Activated CD4-positive, CD25-positive, alpha-beta regulatory T cell treated with anti-CD3 and anti-CD28 coated beads, Interleukin-2, amount 50 U/mL, for 72 hours (primary cell): ENCODE measurements around the gene LRRTM4.
"Not testable (repeated sequence)": the region's sequence is repeated elsewhere in the genome, so short reads cannot be mapped to it uniquely, and the experiment has no call there.

Experiments
- DNase-seq: peaks from one replicate; pipeline ENCODE4 v3.0.0; 2021

The LRRTM4 gene

DNA sequence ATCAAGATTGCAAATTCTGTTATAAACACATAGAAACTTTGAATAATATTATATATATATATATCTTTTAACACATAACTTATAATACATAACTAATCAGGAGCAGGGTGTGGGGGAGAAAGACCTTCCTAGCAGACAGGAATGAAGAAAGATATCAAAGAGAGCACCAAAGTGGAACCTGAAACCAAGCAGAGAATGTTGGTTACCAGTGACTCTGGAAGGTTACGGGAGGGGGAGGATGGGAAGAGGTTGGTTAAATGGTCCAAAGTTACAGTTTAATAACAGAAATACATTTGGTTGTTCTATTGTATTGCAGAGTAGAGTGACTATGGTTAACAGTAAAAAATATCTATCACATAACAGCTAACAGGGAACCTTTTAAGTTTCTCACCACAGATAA is 366.7 kb downstream of the LRRTM4 start:
- no peak for DNase-seq

DNA sequence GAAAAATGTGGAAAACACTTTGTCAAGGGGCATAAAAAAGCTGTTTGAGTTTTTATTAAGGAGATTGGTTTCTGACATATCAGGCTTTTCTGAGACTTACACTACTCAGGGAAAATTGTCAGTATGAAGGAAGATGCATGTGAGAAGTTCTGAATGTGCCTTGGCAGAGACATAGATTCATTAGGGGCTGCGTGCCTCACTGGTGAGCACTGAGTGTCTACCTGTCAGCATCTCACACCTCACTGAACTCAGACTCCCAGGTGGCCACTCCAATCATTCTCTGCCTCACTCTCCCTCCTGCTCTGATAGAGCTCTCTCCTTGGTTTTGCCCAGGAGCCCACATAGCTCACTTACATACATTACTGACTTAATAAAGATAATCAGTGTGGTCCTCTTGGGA is 372.6 kb downstream of the LRRTM4 start:
- DNase-seq, result no peak

DNA sequence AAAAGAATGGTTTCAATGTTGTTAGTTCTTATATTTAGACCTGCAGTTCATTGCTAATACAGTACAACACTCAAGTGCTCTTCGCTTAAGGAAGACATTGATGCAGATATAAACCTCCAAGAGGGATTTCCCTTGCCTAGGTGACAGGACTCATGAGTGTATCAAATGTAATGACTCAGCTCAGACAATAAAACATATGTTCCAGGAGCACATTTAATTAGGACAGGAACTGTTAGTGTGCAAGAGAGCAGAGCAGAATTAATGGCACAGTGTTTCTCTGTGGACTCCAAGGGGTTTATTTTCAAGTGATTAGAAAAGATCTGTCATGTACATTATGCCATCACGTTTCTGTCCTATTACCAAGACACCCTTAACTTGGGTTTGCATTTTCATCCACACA is 375.0 kb downstream of the LRRTM4 start:
- DNase-seq, result no peak

DNA sequence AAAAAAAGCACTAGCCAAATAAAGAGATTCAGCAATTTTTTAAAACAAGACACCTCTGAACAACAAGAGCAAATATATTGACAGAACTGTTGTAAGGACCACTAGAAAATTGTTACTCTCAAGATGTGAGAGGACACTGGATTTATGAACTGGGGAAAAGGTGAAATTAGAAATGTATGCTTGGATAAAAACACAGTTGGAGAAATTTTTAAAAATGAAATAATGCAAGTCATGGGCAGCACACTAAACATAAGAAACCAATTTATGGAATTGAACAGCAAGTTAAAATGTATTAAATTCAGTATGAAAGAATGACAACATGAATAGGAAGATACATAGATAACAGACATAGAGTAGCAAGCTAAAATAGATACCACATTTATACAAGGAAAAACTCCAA is 377.4 kb downstream of the LRRTM4 start:
- no peak for DNase-seq

DNA sequence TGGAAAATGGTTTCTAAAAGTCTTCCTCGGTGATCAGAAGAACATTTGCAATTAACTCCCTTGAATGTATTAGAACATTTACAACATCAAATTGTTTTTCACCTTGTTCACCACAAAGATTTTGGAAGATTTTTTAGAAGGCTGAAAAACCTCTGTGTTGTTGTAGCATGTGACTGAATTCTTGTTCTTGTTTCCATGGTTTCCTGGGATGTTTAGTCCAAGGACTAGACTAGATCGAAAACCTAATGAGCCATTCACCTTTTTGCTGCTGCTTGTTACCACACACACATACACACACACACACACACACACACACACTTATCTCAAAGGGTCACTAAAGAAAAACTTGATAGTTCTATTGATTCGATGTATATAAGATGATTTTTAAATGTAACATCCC is 380.0 kb downstream of the LRRTM4 start:
- DNase-seq, result no peak

DNA sequence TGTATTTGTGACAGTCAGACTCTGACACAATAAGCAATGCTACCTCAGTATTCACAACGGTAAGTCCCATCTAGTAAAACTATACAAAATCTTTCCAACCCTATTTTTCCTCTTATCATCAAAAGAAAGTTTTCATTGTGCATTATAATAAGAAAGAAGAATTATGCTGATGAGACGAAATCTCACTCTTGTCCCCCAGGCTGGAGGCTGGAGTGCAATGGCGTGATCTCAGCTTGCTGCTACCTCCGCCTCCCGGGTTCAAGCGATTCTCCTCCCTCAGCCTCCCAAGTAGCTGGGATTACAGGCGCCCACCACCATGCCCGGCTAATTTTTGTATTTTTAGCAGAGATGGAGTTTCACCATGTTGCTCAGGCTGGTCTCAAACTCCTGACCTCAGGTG is 393.7 kb downstream of the LRRTM4 start:
- DNase-seq, result not testable (repeated sequence)

DNA sequence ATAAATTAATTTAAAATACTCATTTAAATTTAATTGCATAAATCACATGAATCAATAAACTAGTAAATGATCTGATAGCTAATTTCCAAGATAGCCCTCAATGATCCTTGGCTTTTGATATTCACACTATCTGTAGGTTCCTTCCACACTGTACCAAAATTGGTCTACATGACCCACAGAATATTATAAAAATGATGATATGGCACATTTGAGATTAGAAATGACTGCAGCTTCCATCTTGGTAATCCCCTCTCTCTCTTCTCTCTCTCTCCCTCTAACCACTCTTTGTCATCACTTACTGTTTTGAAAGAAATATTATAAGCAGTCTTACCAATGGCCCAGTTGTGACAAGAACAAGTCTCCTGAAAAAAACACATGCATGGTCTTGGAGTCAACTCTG is 394.8 kb downstream of the LRRTM4 start:
- no peak for DNase-seq

DNA sequence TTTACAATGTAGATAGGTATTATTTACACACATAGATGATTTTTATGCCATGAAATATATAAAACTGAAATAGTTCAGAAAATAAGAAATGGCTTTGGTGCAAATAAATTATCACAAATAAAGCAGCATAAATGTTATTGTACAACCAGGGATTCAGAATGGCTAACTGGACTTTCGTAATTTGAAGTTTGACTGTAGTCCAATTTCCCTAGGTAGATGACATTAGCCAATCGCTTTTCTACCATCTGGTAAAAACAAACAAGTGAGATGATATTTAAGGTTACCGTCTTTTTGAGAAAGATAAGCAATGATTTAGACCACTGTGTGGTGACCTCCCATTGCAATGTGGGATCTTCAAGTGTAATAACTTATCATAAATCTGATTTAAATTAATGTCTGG is 400.7 kb downstream of the LRRTM4 start:
- no peak for DNase-seq

DNA sequence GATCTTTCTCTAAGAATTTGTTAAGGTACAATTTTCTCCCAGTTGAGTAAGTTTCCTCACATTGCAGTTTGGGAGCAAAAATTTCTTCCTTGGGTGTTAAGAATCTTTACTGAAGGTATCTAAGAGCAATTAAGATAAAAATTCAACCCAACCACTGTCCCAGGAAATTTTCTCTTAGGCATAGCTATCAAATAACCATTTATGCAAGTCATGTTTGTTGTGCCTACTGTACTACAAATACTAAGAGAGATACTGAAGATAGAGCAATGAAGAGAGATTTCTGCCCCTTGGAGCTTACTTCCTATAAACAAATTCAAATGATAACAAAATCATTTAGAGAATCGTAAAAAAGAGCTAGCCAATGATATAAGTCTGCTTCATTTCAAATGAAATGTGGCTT is 402.8 kb downstream of the LRRTM4 start:
- DNase-seq, result no peak

DNA sequence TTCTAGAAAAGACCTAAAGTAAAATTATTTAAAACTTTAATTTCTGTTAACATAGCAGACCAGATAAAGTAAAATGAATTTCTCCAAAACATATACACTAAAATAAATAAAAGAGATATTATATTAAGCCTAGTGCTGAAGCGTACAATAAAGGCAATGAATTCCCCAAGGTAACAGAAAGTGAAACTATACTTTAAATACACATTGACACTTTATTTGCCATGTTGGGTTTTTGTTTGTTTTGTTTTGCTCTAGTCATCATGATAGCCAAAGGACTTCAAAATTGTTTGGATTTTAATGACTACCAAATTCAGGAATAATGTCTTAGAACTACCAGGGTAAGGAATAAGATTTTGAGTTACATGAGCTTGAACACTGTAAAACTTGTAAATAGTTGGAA is 413.3 kb downstream of the LRRTM4 start:
- DNase-seq, result no peak

DNA sequence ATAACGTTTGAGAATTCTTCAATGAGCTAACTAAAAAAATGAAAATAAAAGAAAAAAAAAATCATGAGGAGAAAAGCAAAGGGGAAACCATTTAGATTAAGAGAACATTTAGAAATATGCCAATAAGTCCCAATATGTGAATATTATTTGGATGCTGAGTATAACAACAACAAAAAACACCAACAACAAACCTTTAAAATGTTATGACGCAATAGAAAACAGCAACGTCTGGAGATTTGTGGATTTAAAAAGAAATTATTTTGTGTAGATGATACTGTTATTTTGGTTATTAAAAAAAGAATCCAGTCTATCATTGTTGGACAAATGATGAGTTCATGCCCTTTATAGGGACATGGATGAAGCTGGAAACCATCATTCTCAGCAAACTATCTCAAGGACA is 417.2 kb downstream of the LRRTM4 start:
- DNase-seq, result no peak

DNA sequence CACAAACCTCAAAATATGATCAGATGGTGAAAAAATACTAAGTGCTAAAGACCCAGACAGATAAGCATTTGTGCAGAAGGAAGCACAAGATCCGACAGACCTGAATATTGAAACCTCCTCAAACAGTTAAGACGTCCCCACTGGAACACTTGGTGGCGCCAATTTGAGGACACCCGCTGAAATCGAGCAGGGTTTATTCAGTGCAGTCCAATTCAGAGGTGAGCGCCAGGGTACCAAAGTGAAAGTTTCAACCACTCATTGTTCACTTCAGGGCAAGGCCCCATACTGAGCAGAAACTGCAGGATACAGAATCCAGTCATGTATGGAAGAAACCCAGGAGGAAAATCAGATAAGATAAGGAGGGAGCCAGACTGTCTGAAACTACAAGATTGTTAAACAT is 417.6 kb downstream of the LRRTM4 start:
- DNase-seq, result no peak

DNA sequence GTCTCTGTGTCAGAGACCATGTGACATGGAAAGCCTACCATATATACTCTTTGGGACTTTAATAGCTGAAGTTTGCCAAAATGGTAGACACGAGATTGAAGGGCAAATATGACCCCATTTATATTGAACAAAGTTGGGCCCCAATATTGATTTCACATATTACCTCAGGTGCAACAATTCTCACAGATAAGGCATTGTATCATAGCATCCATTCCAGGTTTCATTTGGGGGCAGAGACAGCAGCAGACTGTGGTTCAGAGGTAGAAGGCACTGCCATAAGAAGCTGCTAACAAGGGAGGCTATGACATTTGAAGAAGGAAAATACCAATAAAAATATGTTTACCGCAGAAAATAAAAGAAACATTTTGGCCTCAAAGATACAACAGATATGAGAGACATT is 419.2 kb downstream of the LRRTM4 start:
- DNase-seq, result no peak

DNA sequence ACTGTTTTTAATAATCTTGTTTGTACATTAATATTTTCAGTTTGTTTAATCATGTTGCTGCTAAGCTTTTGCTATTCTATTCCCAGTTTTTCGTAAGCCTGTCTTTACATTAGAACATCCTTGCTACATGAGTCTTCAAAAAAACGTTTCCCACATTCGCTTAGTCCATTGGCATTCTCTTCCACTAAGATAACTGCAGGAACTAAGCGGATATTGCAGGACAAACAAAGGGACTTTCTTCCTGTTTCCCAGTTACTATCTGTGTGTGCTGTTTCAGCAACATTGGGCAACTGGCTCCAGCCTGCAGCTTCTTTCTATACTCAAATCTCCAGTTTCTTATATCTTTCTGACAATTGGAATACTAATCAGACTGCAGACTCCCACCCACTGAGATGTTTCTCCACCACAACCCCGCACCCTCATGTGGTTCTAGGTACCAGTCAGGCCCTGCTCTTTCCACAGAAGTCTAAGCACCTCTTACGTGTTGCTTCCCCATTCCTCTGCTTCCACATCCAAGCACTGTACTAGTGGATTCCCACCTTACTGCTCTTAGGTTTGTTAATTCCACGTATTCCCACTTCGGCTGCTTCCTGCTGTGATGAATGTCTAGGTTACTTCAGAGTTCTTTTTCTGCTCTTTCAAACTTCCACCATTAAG is 420.3 kb downstream of the LRRTM4 start:
- DNase-seq, result no peak

DNA sequence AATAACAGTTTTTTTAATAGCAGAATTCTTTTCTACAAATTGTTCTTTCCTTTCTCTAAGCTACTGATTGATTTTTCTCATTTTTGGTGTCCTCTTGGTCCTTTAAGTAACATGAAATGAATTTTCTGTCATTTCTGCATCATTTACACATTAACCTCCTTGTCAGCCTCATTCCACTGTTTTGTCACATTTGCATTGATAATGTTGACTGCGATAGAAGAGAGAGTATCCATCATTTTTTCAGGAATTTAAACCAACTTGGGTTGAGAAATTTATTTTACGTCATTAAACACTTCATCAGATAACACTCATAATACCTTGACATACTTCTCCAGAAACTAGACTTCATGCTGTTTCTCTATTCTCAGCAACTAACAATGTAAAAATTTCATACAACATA is 422.2 kb downstream of the LRRTM4 start:
- no peak for DNase-seq

DNA sequence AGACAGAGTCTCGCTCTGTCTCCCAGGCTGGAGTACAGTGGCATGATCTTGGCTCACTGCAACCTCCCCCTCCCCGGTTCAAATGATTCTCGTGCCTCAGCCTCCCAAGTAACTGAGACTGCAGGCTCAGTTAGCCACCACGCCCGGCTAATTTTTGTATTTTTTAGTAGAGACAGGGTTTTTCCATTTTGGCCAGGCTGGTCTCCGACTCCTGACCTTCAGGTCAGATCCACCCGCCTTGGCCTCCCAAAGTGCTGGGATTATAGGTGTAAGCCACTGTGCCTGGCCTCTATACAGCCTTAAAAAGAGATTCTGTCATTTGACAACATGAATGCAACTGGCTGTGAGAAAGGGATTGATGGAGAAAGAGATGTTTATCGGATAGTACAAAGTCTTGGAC is 426.7 kb downstream of the LRRTM4 start:
- not testable (repeated sequence) for DNase-seq

DNA sequence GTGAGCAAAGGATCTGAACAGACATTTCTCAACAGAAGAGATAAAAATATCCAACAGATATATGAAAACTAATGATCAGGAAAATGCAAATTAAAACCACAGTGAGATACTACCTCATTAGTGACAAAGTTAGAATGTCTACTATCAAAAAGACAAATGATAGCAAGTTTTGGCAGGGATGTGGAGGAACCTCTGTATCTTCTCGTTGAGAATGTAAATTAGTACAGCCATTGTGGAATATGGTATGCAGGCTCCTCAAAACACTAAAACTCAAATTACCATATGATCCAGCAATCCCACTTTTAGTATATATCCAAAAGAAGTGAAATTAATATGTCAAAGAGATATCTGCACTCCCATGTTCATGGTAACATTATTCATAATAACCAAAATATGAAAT is 427.1 kb downstream of the LRRTM4 start:
- no peak for DNase-seq

DNA sequence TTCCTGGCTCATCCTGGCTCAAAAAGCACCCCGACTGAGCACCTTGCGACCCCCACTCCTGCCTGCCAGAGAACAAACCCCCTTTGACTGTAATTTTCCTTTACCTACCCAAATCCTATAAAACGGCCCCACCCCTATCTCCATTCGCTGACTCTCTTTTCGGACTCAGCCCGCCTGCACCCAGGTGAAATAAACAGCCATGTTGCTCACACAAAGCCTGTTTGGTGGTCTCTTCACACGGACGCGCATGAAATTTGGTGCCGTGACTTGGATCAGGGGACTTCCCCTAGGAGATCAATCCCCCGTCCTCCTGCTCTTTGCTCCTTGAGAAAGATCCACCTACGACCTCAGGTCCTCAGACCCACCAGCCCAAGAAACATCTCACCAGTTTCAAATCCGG is 433.8 kb downstream of the LRRTM4 start:
- DNase-seq, result not testable (repeated sequence)

DNA sequence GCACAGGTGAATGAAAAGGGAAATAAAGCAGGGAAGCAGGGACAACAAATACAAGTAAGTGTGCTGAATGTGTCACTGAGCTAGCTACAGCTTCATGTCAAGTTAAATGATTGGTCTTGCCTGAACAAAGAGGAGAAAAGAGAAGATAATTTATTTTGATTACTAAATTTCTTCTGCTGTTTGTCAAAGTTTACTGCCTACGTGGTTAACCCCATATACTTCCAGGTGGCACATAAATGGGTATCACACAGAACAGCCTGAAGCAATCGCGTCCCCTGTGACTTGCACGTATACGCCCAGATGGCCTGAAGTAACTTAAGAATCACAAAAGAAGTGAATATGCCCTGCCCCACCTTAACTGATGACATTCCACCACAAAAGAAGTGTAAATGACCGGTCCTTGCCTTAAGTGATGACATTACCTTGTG is 434.2 kb downstream of the LRRTM4 start:
- DNase-seq, result no peak

DNA sequence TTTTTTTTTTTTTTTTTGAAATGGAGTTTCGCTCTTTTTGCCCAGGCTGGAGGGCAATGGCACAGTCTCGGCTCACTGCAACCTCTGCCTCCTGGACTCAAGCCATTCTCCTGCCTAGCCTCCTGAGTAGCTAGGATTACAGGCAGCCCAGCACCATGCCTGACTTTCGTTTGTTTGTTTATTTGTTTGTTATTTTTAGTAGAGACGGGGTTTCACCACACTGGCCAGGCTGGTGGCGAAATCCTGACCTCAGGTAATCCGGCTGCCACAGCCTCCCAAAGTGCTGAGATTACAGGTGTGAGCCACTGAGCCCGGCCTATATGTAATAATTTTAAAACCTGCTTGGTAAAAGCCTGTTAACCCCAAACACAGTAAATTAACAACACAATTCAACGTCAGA is 435.7 kb downstream of the LRRTM4 start:
- no peak for DNase-seq

DNA sequence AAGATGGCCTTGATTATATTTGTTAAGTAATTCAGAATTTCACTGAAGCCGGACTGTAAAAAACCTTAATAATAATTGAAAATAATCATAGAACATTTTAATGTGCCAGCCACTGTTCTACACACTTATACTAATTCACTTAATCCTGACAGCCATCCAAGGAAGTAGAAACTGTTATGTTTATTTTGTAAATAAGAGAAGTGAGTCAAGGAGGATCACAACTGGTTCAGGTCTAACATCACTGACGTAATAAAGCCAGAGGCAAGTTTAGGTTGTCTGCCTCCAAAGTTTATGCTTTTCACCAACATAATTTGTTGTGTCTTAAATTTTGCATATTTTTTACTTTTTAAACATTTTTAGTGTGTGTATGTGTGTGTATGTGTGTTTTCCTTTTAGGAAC is 436.1 kb downstream of the LRRTM4 start:
- DNase-seq, result no peak

DNA sequence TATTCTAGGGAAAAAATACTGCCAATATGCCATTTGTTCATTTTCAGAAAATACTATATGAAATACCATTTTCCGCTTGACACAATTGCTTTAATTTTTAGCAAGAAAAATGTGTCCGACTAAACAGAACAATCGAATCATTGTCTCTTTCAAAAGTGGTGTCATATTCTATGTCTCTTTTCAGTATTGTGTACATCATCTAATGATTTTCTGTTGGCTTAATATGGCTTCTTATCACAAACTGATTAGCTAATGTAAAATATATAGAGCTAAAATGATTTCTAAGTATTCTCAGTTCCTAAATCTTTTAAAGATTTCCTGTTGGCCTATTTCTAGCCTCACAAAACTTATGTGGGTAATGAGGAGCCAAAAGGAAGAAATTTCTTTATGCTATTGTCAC is 436.6 kb downstream of the LRRTM4 start:
- no peak for DNase-seq

DNA sequence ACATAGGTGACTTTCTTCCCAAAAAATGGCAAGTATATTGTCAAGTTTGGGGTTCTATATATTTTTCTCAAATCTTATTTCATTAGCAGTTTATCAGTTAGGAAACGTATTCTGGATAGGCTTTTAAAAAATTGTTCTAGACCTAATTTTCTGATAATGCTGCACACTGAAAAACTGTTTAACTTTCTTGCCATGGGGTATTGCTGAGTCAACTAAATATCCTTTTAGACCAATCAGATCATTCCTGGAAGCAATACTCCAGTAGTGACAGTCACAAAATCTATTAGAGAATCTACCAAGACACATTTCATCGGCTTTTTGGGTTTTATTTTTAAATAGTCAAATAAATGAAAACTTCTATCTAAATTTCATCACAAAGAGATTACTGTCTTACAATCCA is 440.6 kb downstream of the LRRTM4 start:
- DNase-seq, result no peak

DNA sequence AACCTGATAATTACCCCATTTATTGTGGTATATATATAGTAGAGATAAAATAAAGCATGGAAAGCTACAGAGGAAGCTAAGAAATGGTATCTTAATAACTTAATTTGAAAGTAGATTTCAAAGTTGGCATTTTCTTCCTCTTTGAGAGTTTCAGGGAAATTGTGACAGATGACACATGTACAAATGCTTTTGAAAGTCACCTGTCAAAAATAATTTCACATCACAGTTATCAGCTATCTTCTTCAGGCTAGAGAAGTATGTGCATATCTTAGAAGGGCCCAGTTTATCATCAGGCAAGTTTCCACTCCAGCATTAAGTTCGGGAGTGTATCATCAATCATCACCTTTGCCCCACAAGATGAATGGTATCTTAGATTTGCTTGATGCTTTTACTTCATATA is 457.9 kb downstream of the LRRTM4 start:
- DNase-seq, result no peak

DNA sequence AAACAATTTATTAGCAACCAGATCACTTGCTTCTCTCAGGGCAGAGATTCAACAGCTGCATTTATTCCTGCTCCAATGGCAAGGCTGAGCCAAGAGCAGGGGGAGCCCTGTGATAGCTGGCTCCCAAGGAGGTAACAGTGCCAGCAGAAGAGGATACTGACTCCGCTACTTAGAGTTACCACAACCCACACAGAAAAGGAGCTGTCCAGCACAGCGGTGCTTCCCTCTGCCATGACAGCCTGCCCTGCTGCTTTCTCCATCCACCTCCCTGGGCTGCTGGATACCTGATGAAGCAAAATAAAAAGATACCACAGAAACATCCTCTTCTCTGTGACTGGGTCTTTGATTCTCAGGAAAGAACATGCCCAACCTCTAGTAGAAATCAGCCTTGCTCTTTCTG is 467.2 kb downstream of the LRRTM4 start:
- no peak for DNase-seq

DNA sequence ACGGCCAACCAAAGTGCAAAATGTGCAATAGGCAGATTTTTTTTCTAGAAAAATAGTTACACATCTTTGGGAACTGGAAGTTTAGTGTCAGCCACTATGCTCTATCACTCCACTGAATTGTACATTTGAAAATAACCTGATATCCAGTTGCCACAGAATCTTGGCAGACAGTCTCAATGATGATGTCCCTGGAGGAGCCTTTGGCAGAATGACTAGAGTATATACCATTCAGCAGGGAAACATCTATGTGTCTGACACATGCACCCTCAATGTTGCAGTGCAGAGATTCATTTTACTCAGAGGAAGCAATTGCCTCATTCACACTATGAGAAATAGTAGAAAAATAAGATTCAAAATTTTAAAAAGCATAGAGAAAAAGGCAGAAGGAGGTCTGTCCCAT is 475.8 kb downstream of the LRRTM4 start:
- no peak for DNase-seq
